SK-N-SH treated with all-trans-retinoic acid at 6 μM for 48 hours (cell line): Measurements from ENCODE around the gene NUBPL.

Experiments
- PATZ1 ChIP-seq: fragments of 250-450 bp; sonication (Bioruptor Pico); IDR thresholded peaks from 2 replicates; pipeline ENCODE4 v1.8.0; 2020; ENCODE audit warnings: mild to moderate bottlenecking, moderate library complexity, borderline replicate concordance
- TOX ChIP-seq: fragments of 250-450 bp; sonication (Bioruptor Pico); IDR thresholded peaks from 2 replicates; pipeline ENCODE4 v1.8.0; 2021; ENCODE audit warnings: mild to moderate bottlenecking, moderate library complexity, borderline replicate concordance

- no peak for TF ChIP-seq PATZ1 (CRISPR knock-in tag)
- no peak for TF ChIP-seq TOX (CRISPR knock-in tag)
These were observed 165.1 kb downstream of the NUBPL start for GRCh38 chr14:31726337-31726736.
